ENCODE data around the gene NUAK1. TPM values are rescaled to one million over a fixed set of nuclear protein-coding genes. Genes with fewer than 3 reads are reported as not detected.

Gene NUAK1
- total RNA-seq, 1 donor from 2014 or later = not detected

DNA sequence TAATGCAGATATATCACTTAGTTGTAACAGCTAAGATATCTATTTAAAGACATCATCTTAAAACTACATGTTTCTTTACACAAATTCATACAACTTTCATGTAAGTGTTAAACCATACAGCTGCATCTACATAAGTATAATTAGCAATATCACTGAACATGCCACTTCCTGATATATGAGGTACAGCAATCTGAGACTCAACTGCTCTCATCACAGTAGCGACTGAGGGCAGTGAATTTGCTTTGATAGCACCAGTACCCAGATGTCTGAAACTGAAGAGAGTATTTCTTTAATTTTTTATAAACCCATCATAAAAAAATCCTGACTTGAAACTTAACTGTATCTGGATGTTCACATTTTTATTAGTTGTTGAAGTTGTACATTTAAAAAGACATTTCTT lies 34.7 kb upstream of the NUAK1 start:
- ChIA-PET POLR2A (no interaction called here), CTCF (no interaction called here)
- Mint-ChIP-seq H3K4me3 (no peak overlapping the region), H3K27ac (no peak overlapping the region), H3K9me3 (peaks cover 4% of the 10 kb centered on the region), H3K36me3 (ENCODE audit: low read depth) (no peaks in the 10 kb centered on the region), H3K27me3 (peaks cover 7% of the 10 kb centered on the region), H3K4me1 (no peaks in the 10 kb centered on the region)
- intact Hi-C loops (cut with micrococcal nuclease) = no loop called here
- ATAC-seq (ENCODE audit: low read depth) = no peak
- DNase-seq = no peak
- TF ChIP-seq, protein P1, sequence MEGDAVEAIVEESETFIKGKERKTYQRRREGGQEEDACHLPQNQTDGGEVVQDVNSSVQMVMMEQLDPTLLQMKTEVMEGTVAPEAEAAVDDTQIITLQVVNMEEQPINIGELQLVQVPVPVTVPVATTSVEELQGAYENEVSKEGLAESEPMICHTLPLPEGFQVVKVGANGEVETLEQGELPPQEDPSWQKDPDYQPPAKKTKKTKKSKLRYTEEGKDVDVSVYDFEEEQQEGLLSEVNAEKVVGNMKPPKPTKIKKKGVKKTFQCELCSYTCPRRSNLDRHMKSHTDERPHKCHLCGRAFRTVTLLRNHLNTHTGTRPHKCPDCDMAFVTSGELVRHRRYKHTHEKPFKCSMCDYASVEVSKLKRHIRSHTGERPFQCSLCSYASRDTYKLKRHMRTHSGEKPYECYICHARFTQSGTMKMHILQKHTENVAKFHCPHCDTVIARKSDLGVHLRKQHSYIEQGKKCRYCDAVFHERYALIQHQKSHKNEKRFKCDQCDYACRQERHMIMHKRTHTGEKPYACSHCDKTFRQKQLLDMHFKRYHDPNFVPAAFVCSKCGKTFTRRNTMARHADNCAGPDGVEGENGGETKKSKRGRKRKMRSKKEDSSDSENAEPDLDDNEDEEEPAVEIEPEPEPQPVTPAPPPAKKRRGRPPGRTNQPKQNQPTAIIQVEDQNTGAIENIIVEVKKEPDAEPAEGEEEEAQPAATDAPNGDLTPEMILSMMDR (IDR thresholded peaks at IDR 0.05) = no peak

DNA sequence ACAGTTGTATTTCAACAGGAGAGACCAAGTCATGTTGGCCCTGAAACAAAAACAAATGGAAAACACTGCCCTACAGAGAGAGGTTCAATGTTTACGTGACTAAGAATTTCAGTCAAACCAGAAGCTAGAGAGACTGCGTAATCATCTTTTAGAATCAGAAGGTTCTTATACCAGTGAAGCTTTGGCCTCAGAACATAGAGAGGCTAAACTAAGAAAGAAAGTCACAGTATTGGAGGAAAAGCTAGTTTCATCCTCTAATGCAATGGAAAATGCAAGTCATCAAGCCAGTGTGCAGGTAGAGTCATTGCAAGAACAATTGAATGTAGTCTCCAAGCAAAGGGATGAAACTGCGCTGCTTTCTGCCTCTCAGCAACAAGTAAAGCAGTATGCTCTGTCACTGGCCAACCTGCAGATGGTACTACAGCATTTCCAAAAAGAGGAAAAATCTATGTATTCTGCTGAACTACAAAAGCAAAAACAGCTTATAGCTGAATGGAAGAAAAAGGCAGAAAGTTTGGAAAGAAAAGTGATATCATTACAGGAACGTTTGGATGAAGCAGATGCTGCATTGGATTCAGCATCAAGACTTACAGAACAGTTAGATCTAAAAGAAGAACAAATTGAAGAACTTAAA lies 32.5 kb upstream of the NUAK1 start:
- ATAC-seq (ENCODE audit: low read depth) = no peak
- Mint-ChIP-seq H3K4me3 (no peak overlapping the region), H3K27ac (no peak overlapping the region), H3K27me3 (peaks cover 10% of the 10 kb centered on the region), H3K4me1 (no peaks in the 10 kb centered on the region), H3K9me3 (peaks cover 7% of the 10 kb centered on the region), H3K36me3 (ENCODE audit: low read depth) (no peaks in the 10 kb centered on the region)
- ChIA-PET POLR2A (no interaction called here), CTCF (no interaction called here)
- TF ChIP-seq, protein P1 (IDR thresholded peaks at IDR 0.05) = no peak
- no peak for DNase-seq
- intact Hi-C loops (cut with micrococcal nuclease) = no loop called here

DNA sequence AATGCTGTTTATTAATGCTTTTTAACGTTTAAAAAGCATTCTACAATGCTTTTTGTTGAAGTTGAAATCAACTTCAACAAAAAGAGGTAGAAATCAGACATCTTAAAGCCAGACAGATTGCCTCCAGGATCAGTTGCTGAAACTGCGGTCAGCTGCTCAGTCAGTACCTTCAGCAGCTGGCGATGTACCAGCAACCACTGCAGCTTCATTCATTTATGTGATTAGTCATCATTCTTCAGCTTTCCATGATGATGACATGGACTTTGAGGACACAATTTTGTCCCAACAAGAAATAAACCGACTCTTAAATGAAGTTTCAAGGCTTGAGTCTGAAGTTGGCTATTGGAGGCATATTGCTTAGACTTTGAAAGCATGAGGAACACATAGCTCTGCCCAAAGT lies 31.5 kb upstream of the NUAK1 start:
- Mint-ChIP-seq H3K4me3 (no peak overlapping the region), H3K9me3 (peaks cover 7% of the 10 kb centered on the region), H3K36me3 (ENCODE audit: low read depth) (no peaks in the 10 kb centered on the region), H3K4me1 (no peaks in the 10 kb centered on the region), H3K27me3 (peaks cover 15% of the 10 kb centered on the region), H3K27ac (no peak overlapping the region)
- intact Hi-C loops (cut with micrococcal nuclease) = no loop called here
- POLR2A ChIA-PET = no interaction called here
- CTCF ChIA-PET = no interaction called here
- TF ChIP-seq, protein P1 (IDR thresholded peaks at IDR 0.05) = no peak
- no peak for DNase-seq
- ATAC-seq (ENCODE audit: low read depth) = no peak

DNA sequence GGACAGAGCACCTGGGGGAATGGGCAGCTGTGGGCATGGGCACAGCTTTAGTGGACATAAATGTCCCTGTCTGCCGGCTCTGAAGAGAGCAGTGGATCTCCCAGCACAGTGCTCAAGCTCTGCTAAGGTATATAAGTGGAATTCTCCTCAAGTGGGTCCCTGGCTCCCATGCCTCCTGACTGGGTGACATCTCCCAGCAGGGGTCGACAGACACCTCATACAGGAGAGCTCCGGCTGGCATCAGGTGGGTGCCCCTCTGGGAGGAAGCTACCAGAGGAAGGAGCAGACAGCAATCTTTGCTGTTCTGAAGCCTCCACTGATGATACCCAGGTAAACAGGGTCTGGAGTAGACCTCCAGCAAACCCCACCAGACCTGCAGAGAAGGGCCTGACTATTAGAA lies 25.0 kb upstream of the NUAK1 start:
- CTCF ChIA-PET = no interaction called here
- Mint-ChIP-seq H3K27ac (no peak overlapping the region), H3K4me1 (no peaks in the 10 kb centered on the region), H3K4me3 (no peak overlapping the region), H3K27me3 (peaks cover 37% of the 10 kb centered on the region), H3K9me3 (peaks cover 4% of the 10 kb centered on the region), H3K36me3 (ENCODE audit: low read depth) (no peaks in the 10 kb centered on the region)
- ATAC-seq (ENCODE audit: low read depth) (no peak), DNase-seq (no peak)
- TF ChIP-seq, protein P1 (IDR thresholded peaks at IDR 0.05) = no peak
- POLR2A ChIA-PET = no interaction called here
- intact Hi-C loops (cut with micrococcal nuclease) = no loop called here

DNA sequence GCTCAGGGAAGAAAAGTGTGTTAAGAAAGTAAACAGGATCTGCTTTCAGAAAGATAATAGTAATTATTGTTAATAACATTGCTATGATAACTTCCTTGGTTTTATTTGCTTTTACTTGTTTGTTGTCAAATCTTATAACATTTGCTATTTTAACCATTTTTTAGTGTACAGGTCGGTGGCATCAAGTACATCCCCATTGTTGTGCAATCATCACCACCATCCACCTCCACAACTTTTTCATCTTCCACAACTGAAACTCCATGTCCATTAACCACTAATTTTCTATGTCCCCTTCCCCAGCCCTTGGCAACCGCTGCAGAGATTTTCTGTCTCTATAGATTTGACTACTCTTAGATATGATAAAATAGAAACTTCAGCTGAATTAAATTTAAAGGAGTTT lies 22.7 kb upstream of the NUAK1 start:
- Mint-ChIP-seq H3K27ac (no peak overlapping the region), H3K4me3 (no peak overlapping the region), H3K27me3 (peaks cover 30% of the 10 kb centered on the region), H3K4me1 (no peaks in the 10 kb centered on the region), H3K36me3 (ENCODE audit: low read depth) (no peaks in the 10 kb centered on the region), H3K9me3 (no peaks in the 10 kb centered on the region)
- TF ChIP-seq, protein P1 (IDR thresholded peaks at IDR 0.05) = no peak
- ATAC-seq (ENCODE audit: low read depth) = no peak
- intact Hi-C loops (cut with micrococcal nuclease) = no loop called here
- POLR2A ChIA-PET = no interaction called here
- CTCF ChIA-PET = interaction anchor here (1.1 kb wide), 1 partner anchor 25 kb away, joined by 4 read pairs; no protein-coding TSS in a partner anchor
- no peak for DNase-seq
